Activated naive CD8-positive, alpha-beta T cell (primary cell): Measurements from ENCODE around the gene ERCC6.
A peak's percentile ranks its signal among the peaks of the same experiment; 100 is the strongest.

Experiments used
- H3K27ac Mint-ChIP-seq: one replicate; pipeline ENCODE4 v1.8.0; 2021; ENCODE audit warnings: mixed read lengths
- H3K27me3 Mint-ChIP-seq: one replicate; pipeline ENCODE4 v1.8.0; 2021; ENCODE audit warnings: mixed read lengths
- H3K36me3 Mint-ChIP-seq: one replicate; pipeline ENCODE4 v1.8.0; 2021; ENCODE audit warnings: mixed read lengths
- H3K4me1 Mint-ChIP-seq: one replicate; pipeline ENCODE4 v1.8.0; 2021; ENCODE audit warnings: low read depth, mixed read lengths
- H3K4me3 Mint-ChIP-seq: one replicate; pipeline ENCODE4 v1.8.0; 2021; ENCODE audit warnings: mild to moderate bottlenecking, mixed read lengths
- H3K9me3 Mint-ChIP-seq: one replicate; pipeline ENCODE4 v1.8.0; 2021; ENCODE audit warnings: low read depth, mixed read lengths

Gene ERCC6

DNA sequence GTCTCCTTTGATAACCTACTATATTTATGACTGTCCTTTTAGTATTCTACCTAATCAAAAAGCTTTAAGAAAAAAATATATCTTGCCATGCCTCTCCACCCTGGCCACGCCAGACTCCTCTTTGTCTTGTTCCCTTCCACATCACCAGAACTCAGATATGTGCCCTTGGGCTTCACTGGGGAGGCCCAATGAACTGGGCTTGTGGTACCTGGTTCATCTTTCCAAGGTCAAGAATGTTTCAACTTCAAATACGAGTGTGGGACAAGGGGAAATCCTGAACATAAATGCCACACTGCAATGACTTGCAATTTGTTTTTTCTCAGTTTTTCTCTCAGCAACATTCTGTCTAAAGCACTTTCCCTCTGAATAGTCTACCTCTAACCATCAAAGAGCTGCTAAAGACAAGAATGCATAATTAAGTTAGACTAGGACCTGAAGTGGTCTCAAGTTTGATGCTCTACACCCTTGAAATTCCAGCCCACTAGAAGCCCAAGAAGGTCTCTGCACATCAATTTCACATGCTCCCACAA, 9.9 kb downstream of the ERCC6 start:
- Mint-ChIP-seq H3K27me3 (no peaks in the 10 kb centered on the region), H3K9me3 (no peaks in the 10 kb centered on the region), H3K27ac (no peak overlapping the region), H3K4me1 (peaks cover 14% of the 10 kb centered on the region), H3K36me3 (peaks cover 45% of the 10 kb centered on the region), H3K4me3 (no peak overlapping the region)

DNA sequence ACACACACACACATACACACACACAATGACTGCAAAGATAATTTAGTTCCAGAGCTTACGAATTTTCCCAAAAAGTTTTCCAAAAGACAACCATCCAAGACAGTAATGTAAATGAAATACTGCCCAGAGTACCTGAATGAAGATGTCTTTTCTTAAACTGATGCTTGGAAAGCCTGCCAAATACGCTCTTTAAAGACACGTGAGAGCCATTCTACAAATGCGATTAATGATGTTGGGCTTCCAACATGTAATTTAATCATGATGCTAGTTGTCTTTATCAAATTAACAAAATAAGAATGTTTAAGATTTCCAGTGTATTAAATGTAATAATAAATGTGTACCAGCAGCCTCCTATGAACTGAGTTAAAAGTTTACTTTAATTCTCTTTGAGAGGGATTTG, 11.1 kb downstream of the ERCC6 start:
- H3K36me3 Mint-ChIP-seq: peaks cover 50% of the 10 kb centered on the region
- no peak overlapping the region for H3K4me3 Mint-ChIP-seq
- H3K27me3 Mint-ChIP-seq: no peaks in the 10 kb centered on the region
- no peaks in the 10 kb centered on the region for H3K9me3 Mint-ChIP-seq
- H3K27ac Mint-ChIP-seq: no peak overlapping the region
- H3K4me1 Mint-ChIP-seq: peaks cover 14% of the 10 kb centered on the region

DNA sequence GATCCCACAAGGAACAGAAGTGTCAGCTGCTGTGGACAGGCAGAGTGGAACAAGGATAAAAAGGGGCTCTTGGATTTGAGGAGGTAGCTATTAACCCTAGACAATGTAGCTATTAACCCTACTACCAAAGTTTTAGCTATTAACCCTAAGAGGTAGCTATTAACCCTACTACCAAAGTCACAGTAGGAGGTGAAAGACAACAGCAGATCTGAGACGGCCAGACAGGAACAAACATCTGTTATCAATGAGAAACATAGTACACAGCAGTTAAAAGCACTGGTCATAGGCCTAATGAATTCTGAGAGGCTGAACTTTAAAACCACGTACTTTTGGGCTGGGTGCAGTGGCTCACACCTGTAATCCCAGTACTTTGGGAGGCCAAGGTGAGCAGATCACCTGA, 11.9 kb downstream of the ERCC6 start:
- Mint-ChIP-seq H3K4me3 (no peak overlapping the region), H3K27me3 (no peaks in the 10 kb centered on the region), H3K4me1 (peaks cover 10% of the 10 kb centered on the region), H3K9me3 (no peaks in the 10 kb centered on the region), H3K27ac (no peak overlapping the region), H3K36me3 (peaks cover 49% of the 10 kb centered on the region)

DNA sequence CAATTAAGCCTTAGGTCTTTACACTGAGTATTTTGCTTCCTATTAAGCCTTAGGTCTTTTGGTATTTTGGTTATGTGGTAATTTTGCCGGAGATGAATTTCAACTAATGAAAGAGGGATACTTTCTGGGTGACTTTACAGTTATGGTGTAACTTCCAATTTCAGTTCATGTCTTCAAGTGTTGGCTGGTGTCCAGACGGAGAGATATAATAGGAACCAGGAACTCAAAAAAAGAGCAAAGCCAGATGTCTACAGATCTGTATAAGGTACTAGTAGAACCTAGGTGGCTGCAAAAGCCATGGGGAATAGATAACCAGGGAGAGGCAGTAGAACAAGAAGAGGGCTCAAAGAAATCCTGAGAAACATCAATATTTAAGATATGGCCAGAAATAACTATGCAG, 12.3 kb downstream of the ERCC6 start:
- Mint-ChIP-seq H3K4me3 (no peak overlapping the region), H3K4me1 (peaks cover 6% of the 10 kb centered on the region), H3K27me3 (no peaks in the 10 kb centered on the region), H3K27ac (no peak overlapping the region), H3K9me3 (no peaks in the 10 kb centered on the region), H3K36me3 (peaks cover 46% of the 10 kb centered on the region)

DNA sequence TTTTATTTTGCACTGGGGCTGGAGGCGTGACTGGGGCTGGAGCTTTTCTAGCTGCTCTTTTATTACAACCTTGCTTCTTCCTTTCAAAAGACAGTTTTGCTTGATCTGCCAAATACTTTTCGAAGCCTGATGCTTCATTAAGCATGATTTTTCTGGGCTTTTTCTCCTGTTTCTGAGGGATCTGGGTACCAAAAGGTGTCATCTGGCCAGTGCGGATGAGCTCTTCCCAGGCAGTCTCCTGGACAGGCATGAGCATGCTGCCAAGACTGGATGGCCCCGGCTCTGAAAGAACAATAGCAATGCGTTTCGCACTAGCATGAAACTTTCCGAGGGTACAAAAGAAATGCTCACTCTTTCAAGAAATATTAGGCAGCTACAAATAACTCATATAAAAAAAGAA, 14.4 kb downstream of the ERCC6 start:
- H3K4me3 Mint-ChIP-seq: no peak overlapping the region
- no peaks in the 10 kb centered on the region for H3K9me3 Mint-ChIP-seq
- H3K36me3 Mint-ChIP-seq: peaks cover 53% of the 10 kb centered on the region
- no peaks in the 10 kb centered on the region for H3K27me3 Mint-ChIP-seq
- H3K4me1 Mint-ChIP-seq: no peaks in the 10 kb centered on the region
- no peak overlapping the region for H3K27ac Mint-ChIP-seq

DNA sequence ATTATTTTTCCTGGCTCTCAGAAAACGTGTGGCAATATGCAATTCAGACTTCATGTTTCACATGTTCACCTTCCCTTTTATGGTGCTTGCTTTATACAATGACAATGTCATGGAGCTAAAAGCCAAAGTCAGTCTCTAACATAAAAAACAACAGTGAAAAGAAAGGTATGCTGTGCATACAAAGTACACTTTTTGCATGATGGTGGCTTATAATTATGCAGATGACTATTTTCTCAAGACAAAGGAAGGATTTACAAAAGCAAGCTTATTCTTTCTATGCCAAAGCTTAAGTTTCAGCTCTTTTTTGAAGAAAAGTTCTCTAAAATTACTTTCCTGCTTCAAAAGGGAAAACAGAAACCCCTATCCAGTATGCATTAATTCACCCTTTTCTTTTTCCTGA, 15.6 kb downstream of the ERCC6 start:
- Mint-ChIP-seq H3K9me3 (no peaks in the 10 kb centered on the region), H3K27me3 (no peaks in the 10 kb centered on the region), H3K27ac (no peak overlapping the region), H3K4me1 (no peaks in the 10 kb centered on the region), H3K4me3 (no peak overlapping the region), H3K36me3 (peaks cover 47% of the 10 kb centered on the region)

DNA sequence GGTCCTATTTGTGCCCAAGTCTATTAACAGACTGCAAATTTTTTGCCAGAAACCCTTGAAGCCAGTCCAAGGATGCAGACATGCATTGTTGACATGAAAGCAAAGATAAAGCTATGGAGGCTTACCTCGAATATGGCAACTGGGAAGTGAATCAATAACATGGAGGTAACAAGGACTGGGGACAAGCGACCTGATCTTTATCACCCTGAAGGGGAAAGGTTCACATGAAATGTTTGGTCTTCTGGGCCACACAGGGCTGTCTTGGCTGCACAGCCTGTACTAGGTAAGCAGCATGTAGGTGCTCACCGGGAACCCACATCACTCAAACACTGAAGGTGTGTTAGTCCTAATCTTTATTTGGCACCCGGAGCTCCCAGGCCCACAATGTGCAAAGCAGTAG, 17.9 kb downstream of the ERCC6 start:
- Mint-ChIP-seq H3K9me3 (no peaks in the 10 kb centered on the region), H3K36me3 (peaks cover 37% of the 10 kb centered on the region), H3K4me1 (no peaks in the 10 kb centered on the region)

DNA sequence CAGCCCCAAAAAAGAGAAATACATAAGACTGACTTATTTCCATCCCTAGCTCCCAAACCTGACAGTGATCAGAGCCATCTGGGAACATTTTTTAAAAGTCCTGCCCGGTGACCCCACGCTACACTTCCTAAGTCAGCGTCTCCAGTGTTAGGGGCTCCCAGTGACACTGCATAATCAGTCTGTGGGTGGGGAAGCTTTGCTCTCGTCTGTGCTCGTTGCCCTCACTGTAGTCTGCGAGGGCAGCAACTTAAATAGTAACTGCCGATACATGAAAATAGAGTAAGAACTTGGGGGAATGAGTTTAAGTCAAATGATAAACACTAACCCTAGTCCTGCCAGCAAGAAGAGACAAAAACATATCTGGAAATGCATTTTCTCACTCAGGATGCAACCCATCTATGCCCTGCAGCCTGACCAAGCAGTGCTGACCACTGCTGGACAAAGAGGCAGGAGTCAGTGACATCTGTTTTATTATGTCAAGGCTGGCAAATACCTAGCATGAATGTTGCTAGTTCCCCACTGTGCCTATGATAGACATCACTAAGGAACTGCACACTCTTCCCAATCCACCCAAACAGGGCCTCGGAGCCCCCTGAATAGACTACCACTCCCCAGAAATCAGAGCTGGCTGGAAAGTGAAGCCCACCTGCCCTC, 18.7 kb downstream of the ERCC6 start:
- Mint-ChIP-seq H3K4me3 (no peak overlapping the region), H3K9me3 (no peaks in the 10 kb centered on the region), H3K4me1 (no peaks in the 10 kb centered on the region), H3K27ac (no peak overlapping the region), H3K36me3 (peaks cover 33% of the 10 kb centered on the region), H3K27me3 (no peaks in the 10 kb centered on the region)

More for the DNA sequence above, 17.9 kb downstream of the ERCC6 start:
- H3K4me3 Mint-ChIP-seq: no peak overlapping the region
- H3K27ac Mint-ChIP-seq: no peak overlapping the region
- no peaks in the 10 kb centered on the region for H3K27me3 Mint-ChIP-seq

DNA sequence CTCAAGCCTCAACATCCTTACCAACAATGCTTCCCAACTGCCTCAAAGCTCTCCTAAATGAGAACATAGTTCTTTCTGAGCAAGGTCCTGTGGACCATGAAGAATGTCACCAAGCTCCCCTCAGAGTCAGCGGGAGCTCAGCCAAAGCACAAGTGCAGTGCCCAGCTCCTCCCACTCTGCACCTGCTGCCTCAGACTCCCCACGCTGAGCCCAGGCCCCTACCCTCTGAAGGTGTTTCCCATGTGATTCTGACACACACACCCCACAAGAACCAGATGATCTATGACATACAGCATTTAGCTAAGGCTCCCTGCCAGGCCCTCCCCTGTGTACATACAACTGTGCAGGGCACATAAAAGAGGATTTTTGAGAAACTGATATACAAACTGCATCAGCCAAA, 19.2 kb downstream of the ERCC6 start:
- no peaks in the 10 kb centered on the region for H3K27me3 Mint-ChIP-seq
- no peaks in the 10 kb centered on the region for H3K4me1 Mint-ChIP-seq
- peaks cover 33% of the 10 kb centered on the region for H3K36me3 Mint-ChIP-seq
- H3K9me3 Mint-ChIP-seq: no peaks in the 10 kb centered on the region
- no peak overlapping the region for H3K27ac Mint-ChIP-seq
- no peak overlapping the region for H3K4me3 Mint-ChIP-seq

DNA sequence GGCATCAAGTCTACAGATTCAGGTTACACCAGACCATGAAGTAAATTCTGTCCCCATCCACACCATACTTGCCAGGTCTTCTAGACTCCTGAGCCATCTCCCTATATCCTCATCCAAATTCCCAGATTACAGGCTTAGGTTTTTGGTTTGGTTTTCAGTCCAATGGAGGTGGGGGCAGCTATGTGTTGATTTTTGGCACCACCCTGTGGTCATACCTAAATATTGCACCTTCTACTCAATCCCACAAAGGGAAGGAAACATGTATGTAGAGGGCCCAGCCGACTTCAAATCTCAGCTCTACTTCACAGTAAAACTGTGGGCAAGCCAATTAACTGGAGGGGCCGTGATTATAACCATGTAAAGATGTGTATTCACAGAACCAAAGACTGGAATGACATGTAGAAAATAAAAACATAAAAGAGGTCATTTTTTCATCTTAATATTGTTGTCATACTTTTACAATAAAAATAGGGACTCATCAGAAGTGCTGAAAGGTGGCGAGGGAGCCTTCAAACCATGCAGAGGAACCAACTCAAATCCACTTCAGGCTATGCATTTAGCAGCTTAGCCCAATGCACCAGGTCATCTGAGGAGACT, 19.8 kb downstream of the ERCC6 start:
- Mint-ChIP-seq H3K27me3 (no peaks in the 10 kb centered on the region), H3K9me3 (no peaks in the 10 kb centered on the region), H3K27ac (no peak overlapping the region), H3K36me3 (peaks cover 27% of the 10 kb centered on the region), H3K4me1 (no peaks in the 10 kb centered on the region), H3K4me3 (no peak overlapping the region)

DNA sequence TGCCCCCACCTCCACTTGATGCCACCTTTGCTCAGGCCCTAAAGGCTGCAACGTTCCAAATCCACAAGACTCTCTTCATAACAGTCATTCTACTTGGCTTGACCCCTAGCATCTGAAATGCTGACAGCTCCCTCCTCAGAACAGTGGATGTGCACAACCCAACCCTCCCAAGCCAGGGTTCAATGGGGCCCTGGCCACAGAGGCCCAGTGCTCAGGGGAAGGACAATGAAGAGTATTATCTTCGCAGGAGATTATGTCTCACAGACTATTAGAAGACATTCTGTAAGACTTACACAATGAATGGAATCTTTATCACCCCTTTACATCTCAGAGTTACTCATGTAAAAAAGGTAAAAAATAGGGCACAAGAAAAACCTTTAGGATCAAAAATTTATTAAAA, 20.4 kb downstream of the ERCC6 start:
- no peaks in the 10 kb centered on the region for H3K4me1 Mint-ChIP-seq
- no peak overlapping the region for H3K27ac Mint-ChIP-seq
- H3K9me3 Mint-ChIP-seq: no peaks in the 10 kb centered on the region
- H3K36me3 Mint-ChIP-seq: peaks cover 27% of the 10 kb centered on the region
- H3K4me3 Mint-ChIP-seq: no peak overlapping the region
- H3K27me3 Mint-ChIP-seq: no peaks in the 10 kb centered on the region

DNA sequence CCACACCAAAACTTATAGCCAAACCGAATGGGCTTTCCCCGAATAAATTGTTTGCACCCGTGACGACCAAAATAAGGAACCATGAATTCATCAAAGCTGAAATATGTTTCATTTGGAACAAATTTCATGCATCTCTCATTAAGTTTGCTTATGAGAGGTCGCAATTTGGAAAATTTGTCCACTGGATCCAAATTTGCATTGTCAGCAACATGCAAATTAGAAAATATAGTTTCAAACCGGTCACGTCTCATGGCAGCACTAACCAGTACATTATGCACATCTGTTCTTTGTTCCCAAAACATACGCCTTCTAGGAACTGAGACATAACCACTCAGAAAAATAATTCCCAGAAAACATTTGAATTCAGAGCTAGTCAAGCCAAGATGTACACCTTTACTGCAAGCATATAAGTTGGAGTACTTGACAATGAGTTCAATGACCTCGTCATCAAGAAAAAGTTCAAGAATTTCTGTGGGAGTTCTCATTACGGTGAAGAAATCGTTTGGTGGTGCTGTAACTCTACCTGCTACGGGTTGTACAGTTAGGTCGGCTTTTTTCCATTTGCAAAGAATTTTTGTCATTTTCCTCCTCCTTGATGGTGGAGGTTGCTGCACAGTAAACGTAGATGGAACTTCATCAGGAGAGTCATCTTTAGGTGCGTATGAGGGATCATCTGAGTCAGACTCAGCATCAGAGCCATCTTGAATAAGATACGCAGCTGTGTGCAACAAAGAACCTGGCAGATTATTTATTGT, 22.5 kb downstream of the ERCC6 start:
- H3K27ac Mint-ChIP-seq: no peak overlapping the region
- H3K27me3 Mint-ChIP-seq: peaks cover 3% of the 10 kb centered on the region
- no peak overlapping the region for H3K4me3 Mint-ChIP-seq
- no peaks in the 10 kb centered on the region for H3K4me1 Mint-ChIP-seq
- H3K9me3 Mint-ChIP-seq: no peaks in the 10 kb centered on the region
- peaks cover 20% of the 10 kb centered on the region for H3K36me3 Mint-ChIP-seq

DNA sequence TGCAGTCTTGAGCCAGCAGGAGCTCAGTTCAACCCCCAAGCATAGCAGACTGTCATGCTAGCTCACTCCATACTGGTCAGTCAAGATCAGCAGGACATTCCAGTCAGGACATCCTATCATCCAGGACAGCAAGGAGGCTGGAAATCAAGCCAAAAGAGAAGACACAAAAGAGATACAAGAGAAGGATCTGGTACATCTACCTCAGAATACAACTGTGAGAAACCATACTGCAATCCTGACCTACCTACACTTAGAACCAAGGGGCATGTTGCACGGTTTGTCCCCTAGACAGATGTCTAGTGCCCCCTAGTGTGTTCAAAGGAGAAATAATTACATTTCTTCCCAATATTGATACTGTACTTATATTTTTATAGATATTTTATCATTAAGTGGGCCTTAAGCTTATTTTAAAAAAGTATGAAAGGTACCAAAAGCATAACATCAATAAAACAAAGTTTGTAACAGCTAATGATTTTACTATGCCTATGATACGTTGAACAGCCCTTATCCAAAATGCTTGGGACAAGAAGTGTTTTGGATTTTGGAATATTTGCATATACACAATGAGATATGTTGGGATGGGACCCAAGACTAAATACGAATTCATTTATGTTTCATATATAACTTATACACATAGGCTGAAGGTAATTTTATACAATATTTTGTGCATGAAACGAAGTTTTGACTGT, 26.7 kb downstream of the ERCC6 start:
- peaks cover 15% of the 10 kb centered on the region for H3K36me3 Mint-ChIP-seq
- no peak overlapping the region for H3K27ac Mint-ChIP-seq
- H3K27me3 Mint-ChIP-seq: peaks cover 7% of the 10 kb centered on the region
- H3K4me3 Mint-ChIP-seq: no peak overlapping the region
- no peaks in the 10 kb centered on the region for H3K9me3 Mint-ChIP-seq
- peaks cover 24% of the 10 kb centered on the region for H3K4me1 Mint-ChIP-seq

DNA sequence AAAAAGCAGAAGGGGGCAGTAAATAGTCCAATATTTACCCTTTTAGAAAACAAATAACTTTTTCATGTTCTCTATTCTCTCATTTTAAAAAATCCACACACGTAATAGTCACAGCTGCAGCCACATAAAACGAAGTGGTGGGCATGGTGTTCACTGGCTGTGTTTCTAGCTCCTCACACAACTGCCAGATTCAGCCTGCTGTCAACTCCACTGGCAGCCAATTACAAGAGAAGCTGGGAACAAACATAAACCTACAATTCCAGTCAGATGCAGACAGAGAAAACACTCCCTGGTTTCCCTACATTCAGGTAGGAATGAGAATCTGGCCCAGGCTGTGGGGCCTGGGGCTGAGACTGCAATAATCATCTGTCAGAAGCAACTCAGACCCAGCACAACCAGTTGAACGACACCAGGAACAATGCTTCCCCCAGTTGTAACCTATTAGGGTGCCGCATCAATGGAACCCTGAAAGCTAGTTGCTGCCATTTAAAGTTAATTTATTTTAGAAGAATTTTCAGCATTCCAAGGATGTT, 29.1 kb downstream of the ERCC6 start:
- peaks cover 30% of the 10 kb centered on the region for H3K4me1 Mint-ChIP-seq
- no peak overlapping the region for H3K4me3 Mint-ChIP-seq
- H3K9me3 Mint-ChIP-seq: no peaks in the 10 kb centered on the region
- H3K27me3 Mint-ChIP-seq: peaks cover 10% of the 10 kb centered on the region
- no peak overlapping the region for H3K27ac Mint-ChIP-seq
- H3K36me3 Mint-ChIP-seq: peaks cover 19% of the 10 kb centered on the region

DNA sequence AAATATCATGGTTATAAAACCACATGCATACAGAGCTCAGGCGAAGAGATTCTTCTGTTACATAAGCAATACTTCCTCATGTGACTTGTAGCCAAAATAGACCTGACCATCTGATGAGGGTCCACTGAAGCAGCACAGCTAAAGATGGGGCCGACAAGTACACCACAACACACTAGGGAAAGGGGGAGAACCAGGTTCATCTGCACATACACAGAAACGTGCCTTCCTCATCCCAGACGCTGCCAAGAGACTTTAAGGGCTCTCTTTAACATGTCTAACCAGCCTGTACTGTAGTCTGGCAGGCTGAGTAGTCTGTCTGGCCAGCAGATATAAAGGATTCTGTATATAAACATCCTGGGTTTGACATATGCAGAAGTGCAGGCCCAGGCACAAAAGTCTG, 30.3 kb downstream of the ERCC6 start:
- Mint-ChIP-seq H3K27me3 (peaks cover 10% of the 10 kb centered on the region), H3K9me3 (no peaks in the 10 kb centered on the region), H3K4me1 (peaks cover 30% of the 10 kb centered on the region), H3K36me3 (peaks cover 19% of the 10 kb centered on the region), H3K27ac (no peak overlapping the region), H3K4me3 (peak overlapping the region; percentile 5)
